PC-9 (cell line): ENCODE measurements around the gene RAB5B. TPM values are rescaled to one million over a fixed set of nuclear protein-coding genes. Genes with fewer than 3 reads are reported as not detected.
"Not testable (repeated sequence)": the region's sequence is repeated elsewhere in the genome, so short reads cannot be mapped to it uniquely, and the experiment has no call there.

Experiments
- BruUV-seq: library from RNA; stranded (reverse); fragments of 400-500 nt; replicated peaks from 2 replicates; lab custom pipeline; 2021; lab: Mats Ljungman, UMichigan
- CTCF ChIA-PET: fragments of 300-600 bp; sonication (Branson Sonifier 250); formaldehyde crosslinking; loops from one replicate; lab custom pipeline; 2022; ENCODE audit warnings: antibody characterized with exemption; lab: Charles Lee
- POLR2A ChIA-PET: fragments of 300-600 bp; sonication (Branson Sonifier 250); formaldehyde crosslinking; loops from one replicate; lab custom pipeline; 2022; ENCODE audit warnings: antibody characterized with exemption; ENCODE audit not compliant: unreplicated experiment; lab: Charles Lee
- DNase-seq, 2 experiments: peaks; one replicate each; pipeline versions ENCODE4 v3.0.0 to v3.0.0-alpha.2; 2015 to 2022; ENCODE audit warnings: mixed read lengths in 1 of 2
- H2AFZ ChIP-seq: fragments of 200-600 bp; sonication (generic); 2 replicates; pipeline ENCODE4 v1.8.1; 2017; ENCODE audit warnings: antibody characterized with exemption
- H3F3A ChIP-seq: fragments of 200-600 bp; sonication (generic); 2 replicates; pipeline ENCODE4 v1.8.1; 2017; ENCODE audit warnings: antibody characterized with exemption, mild to moderate bottlenecking, low read depth; ENCODE audit not compliant: insufficient read depth
- H3K27ac ChIP-seq: fragments of 200-600 bp; sonication (generic); 2 replicates; pipeline ENCODE4 v1.6.1; 2016; ENCODE audit warnings: mixed run types
- H3K27me3 ChIP-seq: fragments of 200-600 bp; sonication (generic); 2 replicates; pipeline ENCODE4 v1.6.1; 2016; ENCODE audit warnings: low read depth, mixed run types; ENCODE audit not compliant: insufficient read depth
- H3K36me3 ChIP-seq: fragments of 200-600 bp; sonication (generic); 2 replicates; pipeline ENCODE4 v1.6.1; 2016; ENCODE audit warnings: low read depth, mixed run types
- H3K4me1 ChIP-seq: fragments of 200-600 bp; sonication (generic); replicated peaks from 2 replicates; pipeline ENCODE4 v1.6.1; 2016; ENCODE audit warnings: mixed run types; ENCODE audit not compliant: insufficient read depth
- H3K4me2 ChIP-seq: fragments of 200-600 bp; sonication (generic); 2 replicates; pipeline ENCODE4 v1.6.1; 2017; ENCODE audit warnings: mixed run types
- H3K4me3 ChIP-seq: fragments of 200-600 bp; sonication (generic); 2 replicates; pipeline ENCODE4 v1.6.1; 2016; ENCODE audit warnings: mixed run types
- H3K79me2 ChIP-seq: fragments of 200-600 bp; sonication (generic); 2 replicates; pipeline ENCODE4 v1.6.1; 2017; ENCODE audit warnings: low read depth, mixed run types
- H3K9me2 ChIP-seq: fragments of 200-600 bp; sonication (generic); 2 replicates; pipeline ENCODE4 v1.8.1; 2017; ENCODE audit warnings: mild to moderate bottlenecking; ENCODE audit not compliant: insufficient read depth
- H3K9me3 ChIP-seq: fragments of 200-600 bp; sonication (generic); 2 replicates; pipeline ENCODE4 v1.8.1; 2016; ENCODE audit warnings: low read depth; ENCODE audit not compliant: insufficient read depth
- H4K20me1 ChIP-seq: fragments of 200-600 bp; sonication (generic); 2 replicates; pipeline ENCODE4 v1.8.1; 2017; ENCODE audit not compliant: insufficient read depth
- EZH2 ChIP-seq: fragments of 200-600 bp; sonication (generic); IDR thresholded peaks from 2 replicates; pipeline ENCODE4 v1.8.0; 2017; ENCODE audit warnings: antibody characterized with exemption, low read depth
- intact Hi-C: fragments of 100-400 bp; cut with micrococcal nuclease; formaldehyde crosslinking; loops from one replicate; pipeline ENCODE4 v1.10.0; 2022; ENCODE audit not compliant: unreplicated experiment
- total RNA-seq: library from RNA; stranded (reverse); gene quantifications from 2 replicates; pipeline ENCODE4 v1.2.3, GENCODE V29; 2021
- TF ChIP-seq, protein P1 (sequence below): fragments of 200-600 bp; sonication (generic); conservative IDR thresholded peaks from 2 replicates; pipeline ENCODE4 v1.6.1; 2017; ENCODE audit warnings: mixed run types, antibody characterized with exemption, mild to moderate bottlenecking, moderate library complexity

The RAB5B gene
- total RNA-seq, 1 experiment from 2014 or later = 122 TPM

- H3K9me2 ChIP-seq, H3K4me2 ChIP-seq, BruUV-seq, H2AFZ ChIP-seq, H4K20me1 ChIP-seq, H3K27me3 ChIP-seq, H3K4me1 ChIP-seq, H3K4me3 ChIP-seq, H3K9me3 ChIP-seq, H3K27ac ChIP-seq, CTCF ChIA-PET, intact Hi-C loops, H3K36me3 ChIP-seq, DNase-seq, H3K79me2 ChIP-seq: not testable (repeated sequence)
- H3F3A ChIP-seq = peaks cover 11% of the 10 kb centered on the region
- POLR2A ChIA-PET = interaction anchor here (0.7 kb wide), 1 partner anchor 483 kb away, joined by 4 read pairs; no protein-coding TSS in a partner anchor
These were observed 26.2 kb downstream of the RAB5B start for GRCh38 chr12:55999999-56000540.

- no peak overlapping the region for H3K4me2 ChIP-seq
- H3K9me2 ChIP-seq = no peaks in the 10 kb centered on the region
- H3K79me2 ChIP-seq = peaks cover 5% of the 10 kb centered on the region; the same call in 1 of the 2 replicates
- CTCF ChIA-PET = no interaction called here
- no peak overlapping the region for H3K27ac ChIP-seq
- TF ChIP-seq, protein P1, sequence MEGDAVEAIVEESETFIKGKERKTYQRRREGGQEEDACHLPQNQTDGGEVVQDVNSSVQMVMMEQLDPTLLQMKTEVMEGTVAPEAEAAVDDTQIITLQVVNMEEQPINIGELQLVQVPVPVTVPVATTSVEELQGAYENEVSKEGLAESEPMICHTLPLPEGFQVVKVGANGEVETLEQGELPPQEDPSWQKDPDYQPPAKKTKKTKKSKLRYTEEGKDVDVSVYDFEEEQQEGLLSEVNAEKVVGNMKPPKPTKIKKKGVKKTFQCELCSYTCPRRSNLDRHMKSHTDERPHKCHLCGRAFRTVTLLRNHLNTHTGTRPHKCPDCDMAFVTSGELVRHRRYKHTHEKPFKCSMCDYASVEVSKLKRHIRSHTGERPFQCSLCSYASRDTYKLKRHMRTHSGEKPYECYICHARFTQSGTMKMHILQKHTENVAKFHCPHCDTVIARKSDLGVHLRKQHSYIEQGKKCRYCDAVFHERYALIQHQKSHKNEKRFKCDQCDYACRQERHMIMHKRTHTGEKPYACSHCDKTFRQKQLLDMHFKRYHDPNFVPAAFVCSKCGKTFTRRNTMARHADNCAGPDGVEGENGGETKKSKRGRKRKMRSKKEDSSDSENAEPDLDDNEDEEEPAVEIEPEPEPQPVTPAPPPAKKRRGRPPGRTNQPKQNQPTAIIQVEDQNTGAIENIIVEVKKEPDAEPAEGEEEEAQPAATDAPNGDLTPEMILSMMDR = no peak
- no peak for TF ChIP-seq EZH2
- no peak overlapping the region for H2AFZ ChIP-seq
- H4K20me1 ChIP-seq = no peaks in the 10 kb centered on the region
- DNase-seq = no peak
- H3K9me3 ChIP-seq = no peaks in the 10 kb centered on the region
- H3K4me1 ChIP-seq = peaks cover 17% of the 10 kb centered on the region
- BruUV-seq = no TSS peak
- H3K4me3 ChIP-seq = no peak overlapping the region
- intact Hi-C loops = no loop called here
- POLR2A ChIA-PET = no interaction called here
- no peaks in the 10 kb centered on the region for H3K27me3 ChIP-seq
- H3F3A ChIP-seq = peaks cover 14% of the 10 kb centered on the region
- H3K36me3 ChIP-seq = no peaks in the 10 kb centered on the region
These were observed 27.7 kb downstream of the RAB5B start for GRCh38 chr12:56001487-56002100.

- H3K4me3 ChIP-seq, H3K27ac ChIP-seq, H3K4me2 ChIP-seq, H3K36me3 ChIP-seq, H3K79me2 ChIP-seq, H3K27me3 ChIP-seq, H3K9me2 ChIP-seq, POLR2A ChIA-PET, H2AFZ ChIP-seq, DNase-seq, intact Hi-C loops, H3K9me3 ChIP-seq, BruUV-seq, H4K20me1 ChIP-seq, CTCF ChIA-PET: not testable (repeated sequence)
- Histone ChIP-seq H3F3A (peaks cover 25% of the 10 kb centered on the region), H3K4me1 (peaks cover 13% of the 10 kb centered on the region)
These were observed 29.5 kb downstream of the RAB5B start for GRCh38 chr12:56003376-56003775.

GRCh38 chr12:56004211-56004610 lies 30.3 kb downstream of the RAB5B start:
- no peaks in the 10 kb centered on the region for H4K20me1 ChIP-seq
- POLR2A ChIA-PET = interaction anchor here (0.5 kb wide), 1 partner anchor 1587 kb away, joined by 3 read pairs; no protein-coding TSS in a partner anchor
- no TSS peak for BruUV-seq
- DNase-seq = no peak
- H3K36me3 ChIP-seq = no peaks in the 10 kb centered on the region
- peaks cover 25% of the 10 kb centered on the region for H3F3A ChIP-seq
- no peaks in the 10 kb centered on the region for H3K9me3 ChIP-seq
- no peak overlapping the region for H2AFZ ChIP-seq
- TF ChIP-seq, protein P1 = no peak
- no peak for TF ChIP-seq EZH2
- no peaks in the 10 kb centered on the region for H3K79me2 ChIP-seq
- H3K9me2 ChIP-seq = no peaks in the 10 kb centered on the region
- H3K27me3 ChIP-seq = no peaks in the 10 kb centered on the region
- H3K27ac ChIP-seq = no peak overlapping the region
- intact Hi-C loops = no loop called here
- H3K4me3 ChIP-seq = no peak overlapping the region
- H3K4me1 ChIP-seq = peaks cover 13% of the 10 kb centered on the region
- H3K4me2 ChIP-seq = no peak overlapping the region
- CTCF ChIA-PET = no interaction called here
